Inflammatory macrophage (primary cell): Measurements from ENCODE around the gene KIAA1328.

Experiments used
- DNase-seq, 2 donors: peaks; one replicate each; pipeline ENCODE4 v3.0.0-alpha.2; 2020 to 2022

KIAA1328 gene

GRCh38 chr18:36963464-36963863 lies 134.5 kb downstream of the KIAA1328 start:
- no peak for DNase-seq

- no peak for DNase-seq
These were observed 145.8 kb downstream of the KIAA1328 start for GRCh38 chr18:36974686-36975085.

GRCh38 chr18:36977121-36977520 lies 148.2 kb downstream of the KIAA1328 start:
- no peak for DNase-seq

GRCh38 chr18:36993068-36993467 lies 164.1 kb downstream of the KIAA1328 start:
- no peak for DNase-seq

GRCh38 chr18:37006742-37007141 lies 177.8 kb downstream of the KIAA1328 start:
- no peak for DNase-seq

GRCh38 chr18:37012452-37012851 lies 183.5 kb downstream of the KIAA1328 start:
- DNase-seq = no peak

- no peak for DNase-seq
These were observed 190.4 kb downstream of the KIAA1328 start for GRCh38 chr18:37019157-37019827.

GRCh38 chr18:37033419-37033818 lies 204.5 kb downstream of the KIAA1328 start:
- no peak for DNase-seq

GRCh38 chr18:37042381-37042780 lies 213.5 kb downstream of the KIAA1328 start:
- DNase-seq = no peak

GRCh38 chr18:37055137-37055802 lies 226.3 kb downstream of the KIAA1328 start:
- no peak for DNase-seq

GRCh38 chr18:37064187-37064586 lies 235.3 kb downstream of the KIAA1328 start:
- no peak for DNase-seq

GRCh38 chr18:37065254-37065653 lies 236.3 kb downstream of the KIAA1328 start:
- no peak for DNase-seq

- DNase-seq = no peak
These were observed 256.0 kb downstream of the KIAA1328 start for GRCh38 chr18:37084912-37085311.

GRCh38 chr18:37085362-37085761 lies 256.4 kb downstream of the KIAA1328 start:
- DNase-seq = no peak

- no peak for DNase-seq
These were observed 279.0 kb downstream of the KIAA1328 start for GRCh38 chr18:37107748-37108522.

GRCh38 chr18:37122877-37123276 lies 293.9 kb downstream of the KIAA1328 start:
- no peak for DNase-seq

- no peak for DNase-seq
These were observed 295.6 kb downstream of the KIAA1328 start for GRCh38 chr18:37124516-37124915.

- DNase-seq = no peak
These were observed 306.2 kb downstream of the KIAA1328 start for GRCh38 chr18:37135177-37135576.

- no peak for DNase-seq
These were observed 309.5 kb downstream of the KIAA1328 start for GRCh38 chr18:37138456-37138855.

- no peak for DNase-seq
These were observed 310.9 kb downstream of the KIAA1328 start for GRCh38 chr18:37139876-37140275.

GRCh38 chr18:37144921-37145320 lies 316.0 kb downstream of the KIAA1328 start:
- DNase-seq = no peak

GRCh38 chr18:37156330-37156942 lies 327.5 kb downstream of the KIAA1328 start:
- DNase-seq = no peak
